Adipocyte (in vitro differentiated cells): ENCODE measurements around the gene TEPSIN.

Experiments used
- DNase-seq: peaks from one replicate; pipeline ENCODE4 v3.0.0-alpha.2; 2015; ENCODE audit warnings: low read depth
- H3K27me3 ChIP-seq: replicated peaks from 2 replicates; pipeline ENCODE4 v1.7.0; 2013; ENCODE audit warnings: mild to moderate bottlenecking, low read length, moderate library complexity; ENCODE audit not compliant: control insufficient read depth, insufficient read depth
- H3K36me3 ChIP-seq: 2 replicates; pipeline ENCODE4 v1.7.0; 2013; ENCODE audit warnings: low read length, mild to moderate bottlenecking, moderate library complexity; ENCODE audit not compliant: control insufficient read depth, insufficient read depth, severe bottlenecking
- H3K4me1 ChIP-seq: 2 replicates; pipeline ENCODE4 v1.7.0; 2013; ENCODE audit warnings: mild to moderate bottlenecking, low read length, moderate library complexity; ENCODE audit not compliant: control insufficient read depth, insufficient read depth
- H3K4me3 ChIP-seq: 2 replicates; pipeline ENCODE4 v1.7.0; 2013; ENCODE audit warnings: mild to moderate bottlenecking, low read length, moderate library complexity
- H3K9ac ChIP-seq: 2 replicates; pipeline ENCODE4 v1.7.0; 2013; ENCODE audit warnings: mild to moderate bottlenecking, low read length, moderate library complexity
- H3K9me3 ChIP-seq: 2 replicates; pipeline ENCODE4 v1.7.0; 2013; ENCODE audit warnings: mild to moderate bottlenecking, low read length, moderate library complexity; ENCODE audit not compliant: control insufficient read depth

The TEPSIN gene

DNA sequence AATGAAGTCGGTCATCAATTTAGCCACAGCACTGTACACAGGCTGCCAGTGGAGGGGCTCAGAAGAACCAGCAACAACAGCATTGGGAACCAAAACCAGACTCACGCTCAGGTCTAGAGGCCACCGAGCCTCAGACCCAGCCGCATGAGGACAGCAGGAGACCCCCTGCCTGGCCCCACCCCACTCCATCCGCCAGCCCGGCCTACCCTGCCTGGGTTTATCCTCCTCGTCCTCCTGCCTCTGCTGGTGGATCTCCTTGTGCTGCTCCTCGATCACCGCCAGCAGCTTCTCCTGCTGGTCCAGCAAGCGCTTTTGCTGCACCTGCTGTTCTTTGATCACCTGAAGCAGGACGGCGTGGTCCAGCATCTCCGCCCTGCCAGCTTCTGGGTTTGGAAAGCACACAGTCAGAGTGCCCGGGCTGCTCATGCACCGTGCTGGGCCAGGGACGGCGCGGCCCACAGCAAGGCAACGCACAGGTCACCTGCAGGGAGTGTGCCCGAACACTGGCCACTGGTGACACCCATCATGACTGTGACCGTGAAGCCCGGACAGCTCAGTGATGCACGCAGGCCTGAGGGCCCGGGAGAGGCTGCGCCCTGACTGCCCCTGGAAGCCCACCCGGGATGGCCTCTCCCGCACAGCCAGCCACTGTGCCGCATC is 8.0 kb upstream of the TEPSIN start:
- Histone ChIP-seq H3K27me3 (no peaks in the 10 kb centered on the region), H3K36me3 (peaks cover 28% of the 10 kb centered on the region), H3K9me3 (no peaks in the 10 kb centered on the region), H3K4me1 (peaks cover 5% of the 10 kb centered on the region), H3K9ac (no peak overlapping the region), H3K4me3 (no peak overlapping the region)
- DNase-seq, result no peak

GRCh38 chr17:81246343-81246670 is 7.5 kb upstream of the TEPSIN start:
- Histone ChIP-seq H3K4me3 (no peak overlapping the region), H3K9me3 (no peaks in the 10 kb centered on the region), H3K36me3 (peaks cover 23% of the 10 kb centered on the region), H3K4me1 (peaks cover 5% of the 10 kb centered on the region), H3K9ac (no peak overlapping the region), H3K27me3 (no peaks in the 10 kb centered on the region)
- no peak for DNase-seq

DNA sequence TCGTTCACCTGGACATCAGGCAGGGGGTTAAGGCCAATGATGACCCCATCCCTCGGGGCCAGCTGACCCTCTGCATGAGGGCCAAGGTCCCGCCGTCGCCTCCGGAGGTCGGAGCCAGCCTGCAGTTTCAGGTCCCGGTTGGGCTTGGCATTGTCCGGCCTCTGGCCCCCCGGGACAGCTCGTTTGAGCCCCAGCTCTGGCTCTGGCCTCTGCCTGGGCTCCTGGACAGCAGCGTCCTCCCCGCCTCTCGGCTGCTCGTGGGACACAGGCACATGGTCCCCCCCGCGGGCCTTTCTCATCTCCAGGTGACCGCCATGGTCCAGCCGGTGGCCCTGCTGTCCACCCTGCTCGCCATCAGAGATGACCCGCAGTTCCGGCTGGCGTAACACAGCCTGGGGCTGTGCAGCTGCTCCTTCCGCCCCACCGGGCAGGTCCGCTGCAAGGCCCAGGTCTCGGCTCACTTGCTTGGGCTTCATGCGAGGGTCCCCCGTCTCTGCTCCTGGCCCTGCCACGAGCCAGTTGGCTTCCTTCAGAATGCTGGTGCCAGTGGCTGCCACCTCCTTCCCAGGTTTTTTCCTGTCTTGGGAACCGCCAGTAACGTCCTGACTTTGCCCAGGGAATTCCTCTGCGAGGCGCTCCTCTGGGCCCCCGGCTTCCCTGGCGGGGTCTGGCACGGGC is 6.9 kb upstream of the TEPSIN start:
- H3K27me3 ChIP-seq, result no peaks in the 10 kb centered on the region
- no peak overlapping the region for H3K9ac ChIP-seq
- peaks cover 5% of the 10 kb centered on the region for H3K4me1 ChIP-seq
- H3K4me3 ChIP-seq, result no peak overlapping the region
- H3K36me3 ChIP-seq, result peaks cover 18% of the 10 kb centered on the region
- DNase-seq, result no peak
- no peaks in the 10 kb centered on the region for H3K9me3 ChIP-seq

DNA sequence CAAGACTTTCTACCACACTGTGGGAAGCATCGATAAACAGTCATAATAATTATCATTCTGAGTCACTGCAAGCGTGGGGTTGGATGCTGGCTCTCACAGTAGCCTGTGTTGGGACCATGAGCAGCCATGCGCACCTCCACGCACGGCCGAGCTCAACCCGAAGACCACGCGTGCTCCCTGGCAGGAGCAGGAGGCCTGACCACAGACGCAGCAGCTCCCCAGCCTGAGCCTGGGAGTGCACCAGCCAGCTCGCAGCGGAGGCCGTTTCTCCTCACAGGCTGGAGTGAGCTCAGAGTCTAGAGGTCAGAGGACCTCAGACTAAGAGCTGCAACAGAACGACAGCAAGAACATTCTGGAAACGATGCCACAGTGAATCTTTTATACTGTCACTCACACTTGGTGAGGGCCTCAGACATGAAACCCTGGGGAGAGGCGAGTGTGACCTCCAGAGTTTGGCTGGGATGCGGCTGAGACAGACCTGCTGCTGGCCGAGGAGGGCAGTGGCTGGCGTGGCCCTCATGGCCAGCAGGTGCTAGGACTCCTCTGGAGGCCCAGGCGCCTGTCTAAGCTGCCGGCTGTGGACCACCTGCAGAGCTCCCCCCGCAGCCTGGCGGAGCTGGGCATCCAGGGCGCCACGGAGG is 6.3 kb upstream of the TEPSIN start:
- H3K9me3 ChIP-seq, result no peaks in the 10 kb centered on the region
- H3K9ac ChIP-seq, result no peak overlapping the region
- no peak overlapping the region for H3K4me3 ChIP-seq
- H3K27me3 ChIP-seq, result no peaks in the 10 kb centered on the region
- H3K36me3 ChIP-seq, result peaks cover 13% of the 10 kb centered on the region
- no peak for DNase-seq
- H3K4me1 ChIP-seq, result peaks cover 12% of the 10 kb centered on the region

DNA sequence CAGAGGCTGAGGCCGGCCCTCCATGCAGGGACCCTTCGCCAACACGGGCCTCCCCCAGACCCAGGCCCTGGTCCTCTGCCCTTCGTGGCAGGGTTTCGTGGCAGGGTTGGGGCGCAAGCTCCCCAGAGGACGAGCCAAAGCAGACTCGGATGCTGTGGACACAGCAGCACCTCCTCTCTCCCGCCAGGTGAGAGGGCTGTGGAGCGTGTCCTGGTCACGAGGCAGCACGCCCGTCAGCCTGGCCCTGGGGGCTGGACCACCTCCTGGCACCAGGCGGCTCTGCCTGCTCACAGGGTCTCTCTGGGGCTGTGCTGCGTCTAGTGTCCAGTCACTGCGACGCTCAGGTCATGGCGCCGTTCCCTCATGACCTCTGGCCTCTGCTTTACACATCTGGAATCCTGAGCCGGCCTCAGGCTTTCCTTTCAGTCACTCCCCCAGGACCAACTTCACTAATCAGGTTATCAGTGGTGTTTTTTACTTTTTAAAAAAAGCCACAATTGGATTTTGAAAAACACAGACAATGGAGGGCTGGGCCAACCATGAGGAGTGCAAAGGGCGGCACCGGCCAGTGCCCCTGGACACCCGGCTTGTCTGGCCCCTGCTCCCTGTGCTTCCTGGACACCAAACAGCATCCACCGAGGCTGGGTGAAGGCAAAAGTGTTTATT is 5.6 kb upstream of the TEPSIN start:
- no peak overlapping the region for H3K9ac ChIP-seq
- H3K36me3 ChIP-seq, result peaks cover 7% of the 10 kb centered on the region
- no peak overlapping the region for H3K4me3 ChIP-seq
- DNase-seq, result no peak
- H3K4me1 ChIP-seq, result peaks cover 16% of the 10 kb centered on the region
- no peaks in the 10 kb centered on the region for H3K27me3 ChIP-seq
- H3K9me3 ChIP-seq, result no peaks in the 10 kb centered on the region

- Histone ChIP-seq H3K9me3 (no peaks in the 10 kb centered on the region), H3K36me3 (peaks cover 5% of the 10 kb centered on the region), H3K4me1 (peaks cover 16% of the 10 kb centered on the region), H3K9ac (no peak overlapping the region), H3K4me3 (no peak overlapping the region), H3K27me3 (no peaks in the 10 kb centered on the region)
- DNase-seq, result no peak
These were observed 4.4 kb upstream of the TEPSIN start for GRCh38 chr17:81243333-81243664.

DNA sequence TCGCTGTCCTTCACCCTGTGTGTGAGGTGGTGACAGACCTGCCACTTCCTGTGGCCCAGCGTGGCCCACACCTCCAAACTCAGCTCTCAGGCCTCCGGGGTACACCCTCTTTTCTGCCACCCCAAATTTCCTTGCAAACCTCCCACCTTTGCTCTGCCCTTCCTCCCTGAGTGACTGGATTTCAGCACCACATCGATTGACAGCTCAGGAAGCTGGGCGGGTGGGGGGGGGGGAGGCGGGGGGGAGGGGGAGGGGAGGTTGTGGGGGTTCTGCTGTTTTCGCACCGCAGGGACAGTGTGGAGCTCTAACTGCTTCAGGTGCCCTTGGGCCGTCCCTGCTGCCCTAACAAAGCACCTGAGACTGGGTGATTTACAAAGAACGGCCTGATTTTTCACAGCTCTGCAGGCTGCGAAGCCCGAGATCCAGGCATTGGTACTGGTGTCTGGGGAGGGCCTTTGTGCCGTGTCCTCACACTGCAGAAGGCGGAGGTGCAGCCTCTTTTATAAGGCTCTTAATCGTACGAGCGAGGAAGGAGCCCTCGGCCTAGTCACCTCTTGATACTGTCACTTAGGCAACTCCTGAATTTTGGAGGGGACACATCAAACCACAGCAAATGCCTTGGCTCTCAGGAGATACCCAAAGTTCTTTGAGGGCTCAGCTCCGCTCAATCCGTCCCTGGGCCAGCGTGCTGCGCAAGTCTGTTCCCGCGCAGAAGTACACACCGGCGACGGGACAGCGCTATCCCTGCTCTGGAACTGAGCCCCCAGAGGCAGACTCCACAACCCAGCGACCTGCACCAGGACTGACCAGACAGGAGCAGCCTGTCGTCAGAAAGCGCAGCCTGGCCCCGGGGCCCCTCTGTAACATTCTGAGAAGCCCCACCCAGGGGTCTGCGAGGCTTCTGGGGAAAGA is 3.8 kb upstream of the TEPSIN start:
- DNase-seq, result no peak
- Histone ChIP-seq H3K9me3 (no peaks in the 10 kb centered on the region), H3K36me3 (peaks cover 5% of the 10 kb centered on the region), H3K4me1 (peaks cover 22% of the 10 kb centered on the region), H3K4me3 (no peak overlapping the region), H3K27me3 (no peaks in the 10 kb centered on the region), H3K9ac (no peak overlapping the region)

- H3K4me3 ChIP-seq, result no peak overlapping the region
- H3K27me3 ChIP-seq, result no peaks in the 10 kb centered on the region
- H3K4me1 ChIP-seq, result peaks cover 29% of the 10 kb centered on the region
- no peaks in the 10 kb centered on the region for H3K9me3 ChIP-seq
- peak; percentile 67 for DNase-seq
- peaks cover 5% of the 10 kb centered on the region for H3K36me3 ChIP-seq
- no peak overlapping the region for H3K9ac ChIP-seq
These were observed 3.0 kb upstream of the TEPSIN start for GRCh38 chr17:81241648-81242420.

DNA sequence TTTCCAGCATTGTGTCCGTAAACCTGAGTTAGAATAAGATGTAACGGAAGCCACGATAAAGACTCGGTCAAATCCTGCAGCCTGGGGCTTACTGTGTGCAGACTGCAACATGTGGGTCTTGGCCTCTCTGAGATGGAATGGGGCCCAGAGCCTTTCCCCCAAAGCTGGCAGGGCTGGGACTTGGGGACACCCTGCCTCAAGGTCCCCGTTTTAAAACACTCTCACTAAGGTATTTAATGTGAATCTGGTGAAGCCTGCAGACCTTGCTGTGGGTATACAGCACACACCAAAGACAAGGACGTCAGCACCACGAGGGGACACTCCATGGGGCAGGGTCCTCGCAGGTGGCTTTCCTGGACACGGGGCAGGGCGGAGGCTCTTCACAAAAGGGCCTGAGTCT is 2.3 kb upstream of the TEPSIN start:
- no peaks in the 10 kb centered on the region for H3K27me3 ChIP-seq
- H3K9ac ChIP-seq, result no peak overlapping the region
- H3K4me3 ChIP-seq, result no peak overlapping the region
- no peak for DNase-seq
- H3K9me3 ChIP-seq, result no peaks in the 10 kb centered on the region
- H3K36me3 ChIP-seq, result peaks cover 5% of the 10 kb centered on the region
- H3K4me1 ChIP-seq, result peaks cover 29% of the 10 kb centered on the region

DNA sequence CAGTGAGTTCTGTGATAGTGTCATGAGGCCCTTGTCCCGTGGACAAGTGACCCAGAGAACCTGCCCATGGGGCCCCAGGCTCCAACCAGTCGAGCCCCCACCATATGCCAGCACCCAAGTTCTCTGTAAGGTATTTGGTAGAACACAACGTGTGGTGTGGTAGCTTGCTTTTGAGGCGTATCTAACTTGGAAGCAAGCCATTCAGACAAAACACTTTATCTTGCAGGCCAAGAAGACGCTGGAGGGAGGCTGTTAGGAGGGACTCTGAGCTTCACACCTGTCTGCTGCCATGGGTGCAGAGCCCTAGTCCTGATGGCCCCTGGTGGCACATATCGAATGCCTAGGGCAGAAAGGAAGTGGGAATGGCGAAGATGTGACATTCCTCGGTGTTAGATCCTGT is 1.9 kb upstream of the TEPSIN start:
- no peak overlapping the region for H3K4me3 ChIP-seq
- H3K9ac ChIP-seq, result no peak overlapping the region
- H3K9me3 ChIP-seq, result no peaks in the 10 kb centered on the region
- peaks cover 29% of the 10 kb centered on the region for H3K4me1 ChIP-seq
- H3K27me3 ChIP-seq, result no peaks in the 10 kb centered on the region
- DNase-seq, result no peak
- peaks cover 2% of the 10 kb centered on the region for H3K36me3 ChIP-seq
